ENCODE measurements around the gene LASP1. TPM values are rescaled to one million over a fixed set of nuclear protein-coding genes. Genes with fewer than 3 reads are reported as not detected.

LASP1 gene
- total and polyA plus RNA-seq, 2 donors (not counting 3 experiments of a cell fraction or from before 2014, with no cell fraction given): 214 to 242 TPM

- intact Hi-C loops (cut with micrococcal nuclease) (no loop called here), dilution Hi-C loops (cut with MboI; ENCODE audit: extremely low pct_ligation_motif_present, low sequenced_read_pairs) (no loop called here)
- POLR2A ChIA-PET: no interaction called here
- TF ChIP-seq FOS (IDR thresholded peaks at IDR 0.05; ENCODE audit: borderline replicate concordance, insufficient read depth, low read length) (no peak), GATA2 (IDR thresholded peaks at IDR 0.05; ENCODE audit: insufficient read depth, insufficient read length, low read depth, low read length) (no peak), JUN (IDR thresholded peaks at IDR 0.05; ENCODE audit: borderline replicate concordance, insufficient read depth, insufficient read length, low read depth) (no peak), POLR2A (IDR thresholded peaks at IDR 0.05; ENCODE audit: low read depth, low read length) (no peak), POLR2AphosphoS5 (IDR thresholded peaks at IDR 0.05; ENCODE audit: insufficient read depth, low read depth, low read length) (no peak), MYC (IDR thresholded peaks at IDR 0.05; ENCODE audit: low read depth, low read length) (no peak), EZH2 (IDR thresholded peaks at IDR 0.05; ENCODE audit: borderline replicate concordance, low read depth, low read length, severe bottlenecking) (no peak), MAX (IDR thresholded peaks at IDR 0.05; ENCODE audit: insufficient read depth, insufficient read length) (no peak), CTCF (IDR thresholded peaks at IDR 0.05; ENCODE audit: extremely low read depth in 1 of 2, insufficient read depth in 1 of 2, low read depth in 1 of 2, low read length in 2 of 2) (no peak)
- Histone ChIP-seq H3K9me3 (replicated peaks; ENCODE audit: control insufficient read depth, insufficient read depth, low read length) (no peaks in the 10 kb centered on the region), H3K9me1 (replicated peaks; ENCODE audit: control insufficient read depth, extremely low read depth, insufficient read depth, low read length) (no peaks in the 10 kb centered on the region), H4K20me1 (replicated peaks; ENCODE audit: control insufficient read depth, extremely low read depth, insufficient read depth, low read length) (no peaks in the 10 kb centered on the region), H3K4me3 (replicated peaks in 1 of 3; ENCODE audit: insufficient read depth in 1 of 3, low read depth in 1 of 3, low read length in 3 of 3) (no peak overlapping the region), H3K4me2 (ENCODE audit: insufficient read depth, low read length) (no peak overlapping the region), H3K27me3 (ENCODE audit: control insufficient read depth in 2 of 2, insufficient read depth in 2 of 2, low read length in 2 of 2) (no peaks in the 10 kb centered on the region), H3K9ac (replicated peaks; ENCODE audit: extremely low read depth, insufficient read depth, low read length) (no peak overlapping the region), H3K27ac (ENCODE audit: insufficient read depth, low read depth, low read length) (no peak overlapping the region), H3K36me3 (ENCODE audit: control insufficient read depth in 2 of 2, extremely low read depth in 1 of 2, insufficient read depth in 2 of 2, low read length in 2 of 2) (peaks cover 15 to 52% of the 10 kb centered on the region in 2 experiments), H3K79me2 (ENCODE audit: control insufficient read depth, insufficient read depth, low read length) (no peaks in the 10 kb centered on the region), H2AFZ (ENCODE audit: low read depth, low read length) (no peak overlapping the region), H3K4me1 (ENCODE audit: control insufficient read depth, extremely low read depth, insufficient read depth, low read length) (no peaks in the 10 kb centered on the region)
- no TSS peak for BruUV-seq (replicated peaks)
- FAIRE-seq (no peak), DNase-seq (ENCODE audit: low read depth, low spot score) (no peak)
- CTCF ChIA-PET: interaction anchor here (1.3 kb wide), 1 partner anchor 21 kb away, joined by 3 read pairs; no protein-coding TSS in a partner anchor
Measured at GRCh38 chr17:38918916-38919315, 49.1 kb downstream of the LASP1 start.
